Adrenal gland (tissue), 5 donors: ENCODE results near the gene PIAS1.

Experiments
- POLR2A ChIP-seq, 2 donors: fragments of 450-650 bp; IDR thresholded peaks; one replicate each; pipeline ENCODE4 v1.6.1; 2017; ENCODE audit warnings: antibody characterized with exemption in 2 of 2, mild to moderate bottlenecking in 2 of 2, moderate library complexity in 1 of 2
- TF ChIP-seq, protein P1 (sequence below), 6 experiments: fragments of 450-650 bp in 4 of 6; fragments of 200-600 bp in 2 of 6; sonication (generic) in 1 of 6; IDR thresholded peaks; 1 replicate in 5 of 6; 2 replicates in 1 of 6; pipeline versions ENCODE4 v1.5.1 to v1.8.0; 2016 to 2021; ENCODE audit warnings: antibody characterized with exemption in 6 of 6, mild to moderate bottlenecking in 2 of 6, moderate library complexity in 1 of 6
- donor health status: DM: no; HTN: no; CAD: no.

GRCh38 chr15:68010361-68011153, 43.6 kb upstream of the PIAS1 start:
- TF ChIP-seq, protein P1, sequence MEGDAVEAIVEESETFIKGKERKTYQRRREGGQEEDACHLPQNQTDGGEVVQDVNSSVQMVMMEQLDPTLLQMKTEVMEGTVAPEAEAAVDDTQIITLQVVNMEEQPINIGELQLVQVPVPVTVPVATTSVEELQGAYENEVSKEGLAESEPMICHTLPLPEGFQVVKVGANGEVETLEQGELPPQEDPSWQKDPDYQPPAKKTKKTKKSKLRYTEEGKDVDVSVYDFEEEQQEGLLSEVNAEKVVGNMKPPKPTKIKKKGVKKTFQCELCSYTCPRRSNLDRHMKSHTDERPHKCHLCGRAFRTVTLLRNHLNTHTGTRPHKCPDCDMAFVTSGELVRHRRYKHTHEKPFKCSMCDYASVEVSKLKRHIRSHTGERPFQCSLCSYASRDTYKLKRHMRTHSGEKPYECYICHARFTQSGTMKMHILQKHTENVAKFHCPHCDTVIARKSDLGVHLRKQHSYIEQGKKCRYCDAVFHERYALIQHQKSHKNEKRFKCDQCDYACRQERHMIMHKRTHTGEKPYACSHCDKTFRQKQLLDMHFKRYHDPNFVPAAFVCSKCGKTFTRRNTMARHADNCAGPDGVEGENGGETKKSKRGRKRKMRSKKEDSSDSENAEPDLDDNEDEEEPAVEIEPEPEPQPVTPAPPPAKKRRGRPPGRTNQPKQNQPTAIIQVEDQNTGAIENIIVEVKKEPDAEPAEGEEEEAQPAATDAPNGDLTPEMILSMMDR (IDR thresholded peaks at IDR 0.05): no peak
- no peak for TF ChIP-seq POLR2A (IDR thresholded peaks at IDR 0.05)
